HCT116 (cell line): ENCODE results near the gene RAD50. TPM values are rescaled to one million over a fixed set of nuclear protein-coding genes. Genes with fewer than 3 reads are reported as not detected.

Source experiments
- ATAC-seq: fragments of 200-7000 bp; cut with Tn5 transposase; 2 replicates; pipeline ENCODE4 v1.9.1; 2020; ENCODE audit warnings: mild to moderate bottlenecking, moderate library complexity
- BruUV-seq: library from RNA; stranded (reverse); fragments of 400-500 nt; replicated peaks from 2 replicates; lab custom pipeline; 2021; lab: Mats Ljungman, UMichigan
- CTCF ChIA-PET: fragments of 300-600 bp; sonication (Branson Sonifier 250); formaldehyde crosslinking; loops from one replicate; lab custom pipeline; 2021; ENCODE audit warnings: antibody characterized with exemption; lab: Charles Lee
- POLR2A ChIA-PET: fragments of 300-600, 350-600 bp; sonication (Branson Sonifier 250); formaldehyde crosslinking; loops from one replicate; lab custom pipeline; 2021; ENCODE audit warnings: antibody characterized with exemption; lab: Charles Lee
- RAD21 ChIA-PET, 2 experiments: fragments of 300-600 bp; sonication (Branson Sonifier 250); formaldehyde crosslinking; loops; one replicate each; lab custom pipeline; 2023; ENCODE audit warnings: low total read pairs in 2 of 2; ENCODE audit not compliant: uncharacterized antibody in 2 of 2, unreplicated experiment in 2 of 2, low non-redundant PET in 1 of 2; lab: Charles Lee
- DNase-seq: peaks from one replicate; pipeline ENCODE4 v3.0.0-alpha.2; 2010; ENCODE audit warnings: low read depth, low spot score
- H2AFZ ChIP-seq: fragments of 200-600 bp; shearing (Covaris generic), sonication (generic); 2 replicates; pipeline ENCODE4 v1.6.1; 2017; ENCODE audit warnings: low read depth, mixed run types, mixed read lengths, antibody characterized with exemption, low read length; ENCODE audit not compliant: poor library complexity, severe bottlenecking
- H3K27ac ChIP-seq: 2 replicates; pipeline ENCODE4 v1.5.1; 2012; ENCODE audit warnings: low read depth, low read length
- H3K27me3 ChIP-seq: fragments of 200-600 bp; sonication (generic); 2 replicates; pipeline ENCODE4 v1.6.1; 2016; ENCODE audit warnings: mixed run types, low read length, mixed read lengths; ENCODE audit not compliant: insufficient read depth
- H3K36me3 ChIP-seq, 2 experiments: fragments of 200-500 bp in 1 of 2; fragments of 200-600 bp in 1 of 2; sonication (Bioruptor generic) in 1 of 2; sonication (generic) in 1 of 2; 2 replicates each; pipeline versions ENCODE4 v1.5.1 to v1.6.1; 2014 to 2016; ENCODE audit warnings: low read length in 2 of 2, inconsistent platforms in 1 of 2, mixed read lengths in 1 of 2, mixed run types in 1 of 2; ENCODE audit not compliant: insufficient read depth in 2 of 2, control insufficient read depth in 1 of 2
- H3K4me1 ChIP-seq, 2 experiments: fragments of 200-600 bp in 1 of 2; sonication (generic) in 1 of 2; 2 replicates each; pipeline versions ENCODE4 v1.5.1 to v1.6.1; 2012 to 2017; ENCODE audit warnings: low read length in 2 of 2, inconsistent platforms in 1 of 2, mild to moderate bottlenecking in 1 of 2, mixed read lengths in 1 of 2, mixed run types in 1 of 2, moderate library complexity in 1 of 2; ENCODE audit not compliant: insufficient read depth in 2 of 2, control insufficient read depth in 1 of 2
- H3K4me2 ChIP-seq: fragments of 200-600 bp; sonication (generic); 2 replicates; pipeline ENCODE4 v1.6.1; 2017; ENCODE audit warnings: mixed run types, low read length, mixed read lengths
- H3K4me3 ChIP-seq, 2 experiments: fragments of 200-600 bp in 1 of 2; sonication (generic) in 1 of 2; replicated peaks in 1 of 2; 2 replicates each; pipeline ENCODE4 v1.5.1; 2011 to 2016; ENCODE audit warnings: low read length in 2 of 2, control low read depth in 1 of 2, low read depth in 1 of 2, mild to moderate bottlenecking in 1 of 2, mixed read lengths in 1 of 2, mixed run types in 1 of 2
- H3K79me2 ChIP-seq: fragments of 200-600 bp; sonication (generic); 2 replicates; pipeline ENCODE4 v1.6.1; 2017; ENCODE audit warnings: mild to moderate bottlenecking, mixed run types, low read length, moderate library complexity, mixed read lengths; ENCODE audit not compliant: insufficient read depth
- H3K9ac ChIP-seq: fragments of 200-600 bp; sonication (generic); 2 replicates; pipeline ENCODE4 v1.6.1; 2016; ENCODE audit warnings: low read length, mixed read lengths
- H3K9me2 ChIP-seq: fragments of 200-600 bp; sonication (generic), shearing (Covaris generic); 2 replicates; pipeline ENCODE4 v1.6.1; 2017; ENCODE audit warnings: mixed run types, mild to moderate bottlenecking, moderate library complexity; ENCODE audit not compliant: insufficient read depth
- H3K9me3 ChIP-seq, 2 experiments: fragments of 200-500 bp in 1 of 2; fragments of 200-600 bp in 1 of 2; sonication (Bioruptor generic) in 1 of 2; sonication (generic) in 1 of 2; 2 replicates each; pipeline ENCODE4 v1.6.1; 2014 to 2017; ENCODE audit warnings: low read length in 2 of 2, mixed read lengths in 2 of 2, inconsistent platforms in 1 of 2, low read depth in 1 of 2, mild to moderate bottlenecking in 1 of 2, mixed run types in 1 of 2, moderate library complexity in 1 of 2; ENCODE audit not compliant: control insufficient read depth in 1 of 2, insufficient read depth in 1 of 2
- H4K20me1 ChIP-seq: fragments of 200-600 bp; sonication (generic), shearing (Covaris generic); 2 replicates; pipeline ENCODE4 v1.6.1; 2017; ENCODE audit warnings: mixed run types, mild to moderate bottlenecking, moderate library complexity; ENCODE audit not compliant: insufficient read depth
- ATF3 ChIP-seq: IDR thresholded peaks from 2 replicates; pipeline ENCODE4 v1.6.1; 2012
- CEBPB ChIP-seq: IDR thresholded peaks from 2 replicates; pipeline ENCODE4 v1.6.1; 2012; ENCODE audit warnings: low read depth
- EGR1 ChIP-seq: IDR thresholded peaks from 2 replicates; pipeline ENCODE4 v1.6.1; 2012; ENCODE audit warnings: low read depth
- JUND ChIP-seq: IDR thresholded peaks from 2 replicates; pipeline ENCODE4 v1.6.1; 2012
- POLR2A ChIP-seq: IDR thresholded peaks from 2 replicates; pipeline ENCODE4 v1.7.0; 2011; ENCODE audit warnings: borderline replicate concordance; ENCODE audit not compliant: insufficient read depth, insufficient read length; ENCODE audit errors: extremely low read depth
- SIN3A ChIP-seq: IDR thresholded peaks from 2 replicates; pipeline ENCODE4 v1.6.1; 2012; ENCODE audit warnings: low read depth
- SP1 ChIP-seq: IDR thresholded peaks from 2 replicates; pipeline ENCODE4 v1.6.1; 2012; ENCODE audit warnings: low read depth
- TCF7L2 ChIP-seq: IDR thresholded peaks from 2 replicates; pipeline ENCODE4 v1.7.0; 2011; ENCODE audit warnings: borderline replicate concordance, inconsistent platforms; ENCODE audit not compliant: insufficient read depth, insufficient read length; ENCODE audit errors: extremely low read depth
- YY1 ChIP-seq: IDR thresholded peaks from 2 replicates; pipeline ENCODE4 v1.6.1; 2011; ENCODE audit warnings: low read length, low read depth, moderate library complexity, mild to moderate bottlenecking; ENCODE audit not compliant: insufficient replicate concordance; ENCODE audit errors: extremely low read depth
- ZNF274 ChIP-seq: fragments of 200-500 bp; sonication (Bioruptor generic); IDR thresholded peaks from 2 replicates; pipeline ENCODE4 v1.6.1; 2014; ENCODE audit warnings: mild to moderate bottlenecking, low read depth, low read length, inconsistent platforms
- intact Hi-C: fragments of 100-400 bp; cut with micrococcal nuclease; formaldehyde crosslinking; loops from 2 replicates; pipeline ENCODE4 v1.10.0; 2022
- total RNA-seq: library from RNA; stranded (reverse); gene quantifications from one replicate; pipeline ENCODE4 v1.2.1, GENCODE V29; 2021; ENCODE audit not compliant: unreplicated experiment
- TF ChIP-seq, protein P1 (sequence below), 3 experiments: fragments of 200-600 bp in 1 of 3; sonication (generic) in 1 of 3; IDR thresholded peaks in 2 of 3; conservative IDR thresholded peaks in 1 of 3; 2 replicates each; pipeline ENCODE4 v1.5.1; 2012 to 2017; ENCODE audit warnings: low read depth in 2 of 3, low read length in 2 of 3, antibody characterized with exemption in 1 of 3, borderline replicate concordance in 1 of 3, control low read depth in 1 of 3, mild to moderate bottlenecking in 1 of 3, mixed read lengths in 1 of 3, mixed run types in 1 of 3, moderate library complexity in 1 of 3; ENCODE audit not compliant: insufficient read depth in 1 of 3
- TF ChIP-seq, protein P2 (sequence below): IDR thresholded peaks from 2 replicates; pipeline ENCODE4 v1.6.1; 2012; ENCODE audit warnings: low read depth

RAD50 gene
- total RNA-seq, 1 experiment from 2014 or later, result 43.6 TPM

DNA sequence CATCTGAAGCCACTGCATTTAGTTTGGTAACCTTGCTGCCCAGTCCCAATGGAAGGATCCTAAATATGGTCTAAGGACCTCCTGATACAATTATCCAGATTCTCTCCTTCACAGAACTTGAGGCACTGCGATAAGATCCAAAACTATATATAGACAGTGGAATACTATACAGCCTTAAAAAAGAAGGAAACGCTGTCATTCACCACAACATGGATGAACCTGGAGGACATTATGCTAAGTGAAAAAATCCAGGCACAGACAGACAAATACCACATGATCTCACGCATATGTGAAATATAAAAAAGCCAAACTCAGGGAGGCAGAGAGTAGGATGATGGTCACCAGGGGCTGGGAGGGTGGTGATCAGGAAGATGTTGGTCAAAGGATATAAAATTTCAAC is 114.2 kb downstream of the RAD50 start:
- Histone ChIP-seq H4K20me1 (no peaks in the 10 kb centered on the region), H3K9ac (no peak overlapping the region), H3K4me1 (peaks cover 13 to 30% of the 10 kb centered on the region in 2 experiments), H3K27me3 (no peaks in the 10 kb centered on the region), H3K4me3 (no peak overlapping the region), H2AFZ (no peak overlapping the region), H3K9me2 (no peaks in the 10 kb centered on the region), H3K36me3 (no peaks in the 10 kb centered on the region), H3K9me3 (no peaks in the 10 kb centered on the region), H3K79me2 (no peaks in the 10 kb centered on the region), H3K27ac (no peak overlapping the region), H3K4me2 (no peak overlapping the region)
- ChIA-PET POLR2A (no interaction called here), RAD21 (no interaction called here), CTCF (no interaction called here)
- intact Hi-C loops, result loop anchor here (10.0 kb wide), 1 partner anchor 146 kb away; no protein-coding TSS in a partner anchor
- TF ChIP-seq POLR2A (no peak), CEBPB (no peak), SIN3A (no peak), EGR1 (no peak), SP1 (no peak), JUND (no peak), YY1 (no peak)
- no peak for DNase-seq
- ATAC-seq, result no peak
- no TSS peak for BruUV-seq

- no peaks in the 10 kb centered on the region for H3K27me3 ChIP-seq
- H3K9ac ChIP-seq, result no peak overlapping the region
- POLR2A ChIA-PET, result no interaction called here
- H3K79me2 ChIP-seq, result no peaks in the 10 kb centered on the region
- RAD21 ChIA-PET, result no interaction called here
- H3K4me1 ChIP-seq, result peaks cover 24 to 34% of the 10 kb centered on the region in 2 experiments
- DNase-seq, result no peak
- no peaks in the 10 kb centered on the region for H3K9me2 ChIP-seq
- no peaks in the 10 kb centered on the region for H4K20me1 ChIP-seq
- no peak overlapping the region for H3K4me3 ChIP-seq
- no peak overlapping the region for H3K27ac ChIP-seq
- H3K36me3 ChIP-seq, result no peaks in the 10 kb centered on the region
- H3K9me3 ChIP-seq, result no peaks in the 10 kb centered on the region
- H3K4me2 ChIP-seq, result no peak overlapping the region
- no peak for ATAC-seq
- H2AFZ ChIP-seq, result no peak overlapping the region
- BruUV-seq, result no TSS peak
- intact Hi-C loops, result loop anchor here (10.0 kb wide), 1 partner anchor 149 kb away; no protein-coding TSS in a partner anchor
- CTCF ChIA-PET, result no interaction called here
- TF ChIP-seq SIN3A (no peak), TCF7L2 (no peak), ATF3 (no peak), ZNF274 (no peak), YY1 (no peak), POLR2A (no peak)
- TF ChIP-seq, protein P1, sequence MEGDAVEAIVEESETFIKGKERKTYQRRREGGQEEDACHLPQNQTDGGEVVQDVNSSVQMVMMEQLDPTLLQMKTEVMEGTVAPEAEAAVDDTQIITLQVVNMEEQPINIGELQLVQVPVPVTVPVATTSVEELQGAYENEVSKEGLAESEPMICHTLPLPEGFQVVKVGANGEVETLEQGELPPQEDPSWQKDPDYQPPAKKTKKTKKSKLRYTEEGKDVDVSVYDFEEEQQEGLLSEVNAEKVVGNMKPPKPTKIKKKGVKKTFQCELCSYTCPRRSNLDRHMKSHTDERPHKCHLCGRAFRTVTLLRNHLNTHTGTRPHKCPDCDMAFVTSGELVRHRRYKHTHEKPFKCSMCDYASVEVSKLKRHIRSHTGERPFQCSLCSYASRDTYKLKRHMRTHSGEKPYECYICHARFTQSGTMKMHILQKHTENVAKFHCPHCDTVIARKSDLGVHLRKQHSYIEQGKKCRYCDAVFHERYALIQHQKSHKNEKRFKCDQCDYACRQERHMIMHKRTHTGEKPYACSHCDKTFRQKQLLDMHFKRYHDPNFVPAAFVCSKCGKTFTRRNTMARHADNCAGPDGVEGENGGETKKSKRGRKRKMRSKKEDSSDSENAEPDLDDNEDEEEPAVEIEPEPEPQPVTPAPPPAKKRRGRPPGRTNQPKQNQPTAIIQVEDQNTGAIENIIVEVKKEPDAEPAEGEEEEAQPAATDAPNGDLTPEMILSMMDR (IDR thresholded peaks at IDR 0.05 in 2 of 3, conservative IDR thresholded peaks at IDR 0.05 in 1 of 3; ENCODE audit: borderline replicate concordance in 1 of 3, insufficient read depth in 1 of 3, low read depth in 2 of 3, low read length in 2 of 3), result no peak
- TF ChIP-seq, protein P2, sequence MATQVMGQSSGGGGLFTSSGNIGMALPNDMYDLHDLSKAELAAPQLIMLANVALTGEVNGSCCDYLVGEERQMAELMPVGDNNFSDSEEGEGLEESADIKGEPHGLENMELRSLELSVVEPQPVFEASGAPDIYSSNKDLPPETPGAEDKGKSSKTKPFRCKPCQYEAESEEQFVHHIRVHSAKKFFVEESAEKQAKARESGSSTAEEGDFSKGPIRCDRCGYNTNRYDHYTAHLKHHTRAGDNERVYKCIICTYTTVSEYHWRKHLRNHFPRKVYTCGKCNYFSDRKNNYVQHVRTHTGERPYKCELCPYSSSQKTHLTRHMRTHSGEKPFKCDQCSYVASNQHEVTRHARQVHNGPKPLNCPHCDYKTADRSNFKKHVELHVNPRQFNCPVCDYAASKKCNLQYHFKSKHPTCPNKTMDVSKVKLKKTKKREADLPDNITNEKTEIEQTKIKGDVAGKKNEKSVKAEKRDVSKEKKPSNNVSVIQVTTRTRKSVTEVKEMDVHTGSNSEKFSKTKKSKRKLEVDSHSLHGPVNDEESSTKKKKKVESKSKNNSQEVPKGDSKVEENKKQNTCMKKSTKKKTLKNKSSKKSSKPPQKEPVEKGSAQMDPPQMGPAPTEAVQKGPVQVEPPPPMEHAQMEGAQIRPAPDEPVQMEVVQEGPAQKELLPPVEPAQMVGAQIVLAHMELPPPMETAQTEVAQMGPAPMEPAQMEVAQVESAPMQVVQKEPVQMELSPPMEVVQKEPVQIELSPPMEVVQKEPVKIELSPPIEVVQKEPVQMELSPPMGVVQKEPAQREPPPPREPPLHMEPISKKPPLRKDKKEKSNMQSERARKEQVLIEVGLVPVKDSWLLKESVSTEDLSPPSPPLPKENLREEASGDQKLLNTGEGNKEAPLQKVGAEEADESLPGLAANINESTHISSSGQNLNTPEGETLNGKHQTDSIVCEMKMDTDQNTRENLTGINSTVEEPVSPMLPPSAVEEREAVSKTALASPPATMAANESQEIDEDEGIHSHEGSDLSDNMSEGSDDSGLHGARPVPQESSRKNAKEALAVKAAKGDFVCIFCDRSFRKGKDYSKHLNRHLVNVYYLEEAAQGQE, result no peak
Observed at GRCh38 chr5:132673488-132673887, 116.7 kb downstream of the RAD50 start.
